NCI-H2171 treated with DMSO at 0.1 percent for 48 hours (cell line): ENCODE data around the gene CCDC40.
"Not testable (repeated sequence)": the region's sequence is repeated elsewhere in the genome, so short reads cannot be mapped to it uniquely, and the experiment has no call there.

Experiments used
- DNase-seq: peaks from one replicate; lab custom pipeline; 2025; lab: John Stamatoyannopoulos, UW

The CCDC40 gene

GRCh38 chr17:80083136-80083661 lies 46.8 kb downstream of the CCDC40 start:
- no peak for DNase-seq

GRCh38 chr17:80084773-80085172 lies 48.3 kb downstream of the CCDC40 start:
- no peak for DNase-seq

- DNase-seq = no peak
Measured at GRCh38 chr17:80086081-80086480, 49.6 kb downstream of the CCDC40 start.

GRCh38 chr17:80086616-80087015 lies 50.2 kb downstream of the CCDC40 start:
- no peak for DNase-seq

- no peak for DNase-seq
Measured at GRCh38 chr17:80087346-80088265, 51.2 kb downstream of the CCDC40 start.

GRCh38 chr17:80089762-80090161 lies 53.3 kb downstream of the CCDC40 start:
- no peak for DNase-seq

GRCh38 chr17:80090164-80090563 lies 53.7 kb downstream of the CCDC40 start:
- DNase-seq = not testable (repeated sequence)

- DNase-seq = no peak
Measured at GRCh38 chr17:80091376-80091775, 54.9 kb downstream of the CCDC40 start.

- DNase-seq = no peak
Measured at GRCh38 chr17:80092959-80093358, 56.5 kb downstream of the CCDC40 start.

- no peak for DNase-seq
Measured at GRCh38 chr17:80095038-80095843, 58.8 kb downstream of the CCDC40 start.

GRCh38 chr17:80095844-80096475 lies 59.5 kb downstream of the CCDC40 start:
- DNase-seq = no peak

GRCh38 chr17:80096561-80097021 lies 60.1 kb downstream of the CCDC40 start:
- DNase-seq = peak; percentile 27

GRCh38 chr17:80097127-80097621 lies 60.7 kb downstream of the CCDC40 start:
- no peak for DNase-seq

- no peak for DNase-seq
Measured at GRCh38 chr17:80097844-80098691, 61.6 kb downstream of the CCDC40 start.

GRCh38 chr17:80099291-80100034 lies 63.0 kb downstream of the CCDC40 start:
- DNase-seq = no peak

- no peak for DNase-seq
Measured at GRCh38 chr17:80100035-80100323, 63.5 kb downstream of the CCDC40 start.

- peak; percentile 66 for DNase-seq
Measured at GRCh38 chr17:80101011-80101945, 64.8 kb downstream of the CCDC40 start, which contains the start of gene GAA. Gene GAA, plus strand, starts transcription at chr17:80101581. Its CDS starts 3,006 bp downstream, at chr17:80104587.

- no peak for DNase-seq
Measured at GRCh38 chr17:80101946-80102663, 65.7 kb downstream of the CCDC40 start.
